Forelimb muscle (tissue), 1 donor: ENCODE results near the gene ZNF282. TPM values are rescaled to one million over a fixed set of nuclear protein-coding genes. Genes with fewer than 3 reads are reported as not detected.
"Not testable (repeated sequence)": the region's sequence is repeated elsewhere in the genome, so short reads cannot be mapped to it uniquely, and the experiment has no call there.

ENCODE experiments used
- DNase-seq: peaks from one replicate; pipeline ENCODE4 v3.0.0-alpha.2; 2013; ENCODE audit warnings: low read depth
- polyA plus RNA-seq: library from polyadenylated mRNA; unstranded; fragments of 120-200 nt; gene quantifications from one replicate; pipeline ENCODE4 v1.2.1, GENCODE V29; 2013; ENCODE audit not compliant: insufficient read length

The ZNF282 gene
- polyA plus RNA-seq, 1 donor = 18.4 TPM

GRCh38 chr7:149255174-149255573 lies 59.8 kb downstream of the ZNF282 start:
- no peak for DNase-seq

GRCh38 chr7:149256568-149256967 lies 61.2 kb downstream of the ZNF282 start:
- DNase-seq = no peak

- DNase-seq = no peak
Observed at GRCh38 chr7:149257146-149257545, 61.8 kb downstream of the ZNF282 start.

GRCh38 chr7:149261316-149261828 lies 66.0 kb downstream of the ZNF282 start:
- no peak for DNase-seq

- peak; percentile 62 for DNase-seq
Observed at GRCh38 chr7:149261829-149262617, 66.7 kb downstream of the ZNF282 start, which contains the start of gene ZNF783. Gene ZNF783 (plus strand): TSS chr7:149262196. CDS start chr7:149262334, 138 bp downstream.

GRCh38 chr7:149266451-149266850 lies 71.1 kb downstream of the ZNF282 start:
- no peak for DNase-seq

- no peak for DNase-seq
Observed at GRCh38 chr7:149267733-149268132, 72.4 kb downstream of the ZNF282 start.

GRCh38 chr7:149274424-149274823 lies 79.1 kb downstream of the ZNF282 start:
- DNase-seq = not testable (repeated sequence)

Other genes starting within 250 kb of the ZNF282 start
- gene PDIA4, start 167.0 kb upstream of the ZNF282 start, polyA plus RNA-seq = 52.7 TPM
- gene ZNF786, start 104.8 kb upstream of the ZNF282 start, polyA plus RNA-seq = 3.9 TPM
- gene ZNF425, start 69.2 kb upstream of the ZNF282 start, polyA plus RNA-seq = 3.0 TPM
- gene ZNF398, start 48.1 kb upstream of the ZNF282 start, polyA plus RNA-seq = 7.4 TPM
- gene ZNF212, start 44.1 kb downstream of the ZNF282 start, polyA plus RNA-seq = 10.1 TPM
- 14.0 TPM for gene ZNF783, start 66.7 kb downstream of the ZNF282 start, polyA plus RNA-seq